Osteoblast (primary cell): ENCODE results near the gene ATRN. TPM values are rescaled to one million over a fixed set of nuclear protein-coding genes. Genes with fewer than 3 reads are reported as not detected.

ENCODE experiments used
- DNase-seq: peaks from one replicate; pipeline ENCODE4 v3.0.0; 2011; ENCODE audit warnings: low spot score, mixed read lengths; ENCODE audit not compliant: insufficient read length; ENCODE audit errors: missing footprints
- H2AFZ ChIP-seq: 2 replicates; pipeline ENCODE4 v1.6.0; 2011; ENCODE audit warnings: mild to moderate bottlenecking, low read length
- H3K27ac ChIP-seq: 2 replicates; pipeline ENCODE4 v1.5.1; 2011; ENCODE audit warnings: mild to moderate bottlenecking, low read depth, low read length, moderate library complexity
- H3K27me3 ChIP-seq: 2 replicates; pipeline ENCODE4 v1.6.0; 2012; ENCODE audit warnings: mild to moderate bottlenecking, control low read depth, inconsistent platforms, low read length, moderate library complexity; ENCODE audit not compliant: insufficient read depth
- H3K36me3 ChIP-seq: 2 replicates; pipeline ENCODE4 v1.5.1; 2011; ENCODE audit warnings: mild to moderate bottlenecking, low read length, control low read depth, moderate library complexity; ENCODE audit not compliant: insufficient read depth
- H3K4me1 ChIP-seq: 2 replicates; pipeline ENCODE4 v1.5.1; 2011; ENCODE audit warnings: mild to moderate bottlenecking, low read length, control low read depth, moderate library complexity; ENCODE audit not compliant: insufficient read depth
- H3K4me2 ChIP-seq: 2 replicates; pipeline ENCODE4 v1.6.0; 2011; ENCODE audit warnings: mild to moderate bottlenecking, low read length; ENCODE audit not compliant: insufficient read depth
- H3K4me3 ChIP-seq: fragments of 200-600 bp; sonication (generic); 3 replicates; pipeline ENCODE4 v1.5.1; 2012; ENCODE audit warnings: mild to moderate bottlenecking, low read length, inconsistent platforms; ENCODE audit not compliant: insufficient read depth
- H3K79me2 ChIP-seq: 2 replicates; pipeline ENCODE4 v1.6.0; 2012; ENCODE audit warnings: mild to moderate bottlenecking, low read length, control low read depth, inconsistent platforms; ENCODE audit not compliant: insufficient read depth
- H3K9me3 ChIP-seq: 2 replicates; pipeline ENCODE4 v1.5.1; 2011; ENCODE audit warnings: low read depth, low read length, control low read depth
- H4K20me1 ChIP-seq: 2 replicates; pipeline ENCODE4 v1.6.0; 2012; ENCODE audit warnings: mild to moderate bottlenecking, low read length, control low read depth; ENCODE audit not compliant: insufficient read depth
- CTCF ChIP-seq: IDR thresholded peaks from 2 replicates; pipeline ENCODE4 v1.5.1; 2011; ENCODE audit warnings: mild to moderate bottlenecking, low read depth, low read length, moderate library complexity; ENCODE audit errors: extremely low read depth
- total RNA-seq: library from RNA; depleted of rRNA; stranded (reverse); fragments of >200 nt; gene quantifications from 2 replicates; pipeline ENCODE4 v1.2.3, GENCODE V29; 2012

The ATRN gene
- total RNA-seq, 1 donor = 48.1 TPM

- peaks cover 27% of the 10 kb centered on the region for H4K20me1 ChIP-seq
- H3K79me2 ChIP-seq = peaks cover 60% of the 10 kb centered on the region
- H3K9me3 ChIP-seq = no peaks in the 10 kb centered on the region
- H2AFZ ChIP-seq = no peak overlapping the region
- H3K27ac ChIP-seq = no peak overlapping the region
- H3K4me2 ChIP-seq = no peak overlapping the region
- TF ChIP-seq CTCF = no peak
- DNase-seq = no peak
- H3K4me3 ChIP-seq = no peak overlapping the region
- H3K36me3 ChIP-seq = no peaks in the 10 kb centered on the region
- H3K4me1 ChIP-seq = peaks cover under 1% of the 10 kb centered on the region
- no peaks in the 10 kb centered on the region for H3K27me3 ChIP-seq
Measured at GRCh38 chr20:3477861-3478544, 7.2 kb downstream of the ATRN start.

GRCh38 chr20:3479025-3479424, 8.2 kb downstream of the ATRN start:
- no peak for DNase-seq
- Histone ChIP-seq H4K20me1 (peaks cover 22% of the 10 kb centered on the region), H3K4me3 (no peak overlapping the region), H3K79me2 (peaks cover 54% of the 10 kb centered on the region), H3K27ac (no peak overlapping the region), H3K4me1 (peaks cover 6% of the 10 kb centered on the region), H3K9me3 (no peaks in the 10 kb centered on the region), H3K36me3 (no peaks in the 10 kb centered on the region), H3K27me3 (no peaks in the 10 kb centered on the region), H3K4me2 (no peak overlapping the region), H2AFZ (no peak overlapping the region)
- no peak for TF ChIP-seq CTCF

GRCh38 chr20:3479759-3480615, 9.2 kb downstream of the ATRN start:
- Histone ChIP-seq H3K4me2 (no peak overlapping the region), H2AFZ (no peak overlapping the region), H4K20me1 (peaks cover 20% of the 10 kb centered on the region), H3K4me3 (no peak overlapping the region), H3K4me1 (peaks cover 6% of the 10 kb centered on the region), H3K9me3 (no peaks in the 10 kb centered on the region), H3K36me3 (no peaks in the 10 kb centered on the region), H3K27ac (no peak overlapping the region), H3K27me3 (no peaks in the 10 kb centered on the region), H3K79me2 (peaks cover 51% of the 10 kb centered on the region)
- no peak for DNase-seq
- TF ChIP-seq CTCF = no peak

GRCh38 chr20:3483309-3483708, 12.5 kb downstream of the ATRN start:
- H2AFZ ChIP-seq = no peak overlapping the region
- no peak overlapping the region for H3K27ac ChIP-seq
- TF ChIP-seq CTCF = no peak
- H3K9me3 ChIP-seq = no peaks in the 10 kb centered on the region
- H3K36me3 ChIP-seq = no peaks in the 10 kb centered on the region
- no peak overlapping the region for H3K4me3 ChIP-seq
- H4K20me1 ChIP-seq = peaks cover 22% of the 10 kb centered on the region
- H3K4me1 ChIP-seq = peaks cover 6% of the 10 kb centered on the region
- no peak overlapping the region for H3K4me2 ChIP-seq
- peaks cover 59% of the 10 kb centered on the region for H3K79me2 ChIP-seq
- DNase-seq = no peak
- no peaks in the 10 kb centered on the region for H3K27me3 ChIP-seq
